NCI-H2107 (cell line): ENCODE results near the gene ALDH18A1.
A peak's percentile ranks its signal among the peaks of the same experiment; 100 is the strongest.
"Not testable (repeated sequence)": the region's sequence is repeated elsewhere in the genome, so short reads cannot be mapped to it uniquely, and the experiment has no call there.

Source experiments
- DNase-seq: peaks from one replicate; lab custom pipeline; 2025; lab: John Stamatoyannopoulos, UW

ALDH18A1 gene

DNA sequence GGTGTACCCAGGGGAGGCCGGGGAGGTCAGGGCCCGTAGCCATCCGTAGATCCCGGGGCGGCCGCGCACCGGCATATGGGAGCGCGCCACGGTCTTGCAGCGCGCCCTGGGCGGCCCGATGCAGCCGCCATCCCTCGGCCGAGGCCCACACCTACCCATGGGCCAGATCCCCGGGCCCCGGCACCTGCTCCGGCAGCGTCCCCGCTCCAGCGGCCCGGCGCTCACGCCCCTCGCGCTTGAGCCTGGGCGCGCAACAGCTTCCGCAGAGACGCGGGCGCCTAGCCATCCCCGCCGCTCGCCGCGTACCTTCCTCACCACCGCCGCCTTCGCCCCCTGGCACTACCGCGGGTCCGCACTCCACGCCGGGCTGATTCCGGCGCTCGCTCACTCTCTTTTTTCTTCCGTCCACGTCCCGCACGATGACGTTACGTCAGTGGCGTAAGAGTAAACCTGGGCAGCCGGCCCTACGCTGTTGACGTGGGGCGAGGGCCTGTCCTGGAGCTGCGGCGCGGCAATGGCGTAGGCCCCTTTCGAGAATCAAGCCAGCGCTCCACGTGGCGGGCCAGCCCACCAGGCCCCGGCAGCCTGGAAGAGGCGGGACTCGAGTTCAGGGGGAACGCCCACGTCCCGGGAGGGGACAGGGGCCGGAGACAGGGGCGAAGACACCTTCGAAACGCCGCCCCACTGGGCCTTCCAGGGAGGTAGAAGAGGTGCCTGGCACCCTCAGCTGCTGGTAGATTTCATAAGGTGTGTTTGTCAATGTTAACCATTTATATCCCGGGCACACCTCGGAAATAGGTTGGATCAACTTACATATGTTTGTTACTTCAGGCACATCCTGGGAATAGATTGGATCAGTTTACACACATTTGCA, at the start of gene ALDH18A1:
TSS of gene ALDH18A1 (minus strand) at position 421 of the 874 bp plus-strand sequence. CDS start 3,334 bp downstream, outside the sequence.
- DNase-seq = peak; percentile 50

DNA sequence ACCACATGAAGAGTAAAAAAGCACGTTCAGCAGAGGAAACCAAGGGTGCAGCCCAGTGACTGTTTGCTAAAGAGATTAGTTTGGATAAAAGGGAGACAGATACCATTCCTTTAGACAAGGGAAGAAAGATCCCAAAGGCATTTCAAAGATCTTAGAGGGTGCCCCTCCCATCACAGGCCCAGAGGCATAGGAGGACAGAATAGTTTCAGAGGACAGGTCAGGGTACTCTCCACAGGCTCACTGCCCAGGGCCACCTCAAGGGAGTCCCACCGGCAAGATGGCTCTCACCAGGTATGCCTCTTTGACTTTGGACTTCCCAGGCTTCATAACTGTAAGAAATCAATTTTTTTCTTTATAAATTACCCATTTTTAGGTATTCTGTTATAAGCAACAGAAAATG, 41.9 kb upstream of the ALDH18A1 start:
- no peak for DNase-seq

DNA sequence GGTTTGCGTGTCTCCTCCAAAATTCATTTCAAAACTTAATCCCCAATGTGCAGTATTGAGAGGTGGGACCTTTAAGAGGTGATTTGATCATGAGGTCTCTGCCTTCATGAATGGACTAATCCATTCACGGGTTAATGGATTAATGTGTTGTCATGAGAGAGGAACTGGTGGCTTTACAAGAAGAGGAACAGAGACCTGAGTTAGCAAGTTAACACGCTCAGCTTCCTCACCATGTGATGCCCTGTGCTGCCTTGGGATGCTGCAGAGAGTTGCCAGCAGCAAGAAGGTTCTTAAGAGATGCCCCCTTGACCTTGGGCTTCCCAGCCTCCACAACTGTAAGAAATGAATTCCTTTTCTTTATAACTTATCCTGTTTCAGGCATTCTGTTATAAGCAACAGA, 40.9 kb upstream of the ALDH18A1 start:
- no peak for DNase-seq

DNA sequence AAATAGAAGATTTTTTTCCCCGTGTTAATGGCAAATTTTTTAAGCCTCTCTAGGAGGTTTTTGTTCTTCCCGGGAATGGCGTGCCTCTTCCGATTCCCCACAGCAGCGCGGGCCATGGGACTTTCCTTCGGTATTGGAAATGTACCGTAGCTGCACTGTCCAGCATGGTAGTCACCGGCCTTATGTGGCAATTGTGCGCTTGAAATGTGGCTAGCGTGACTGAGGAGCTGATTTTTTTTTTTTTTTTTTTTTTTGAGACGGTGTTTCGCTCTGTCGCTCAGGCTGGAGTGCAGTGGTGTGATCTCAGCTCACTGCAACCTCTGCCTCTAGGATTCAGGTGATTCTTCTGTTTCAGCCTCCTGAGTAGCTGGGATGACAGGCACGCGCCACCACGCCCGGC, 38.2 kb upstream of the ALDH18A1 start:
- DNase-seq = no peak

DNA sequence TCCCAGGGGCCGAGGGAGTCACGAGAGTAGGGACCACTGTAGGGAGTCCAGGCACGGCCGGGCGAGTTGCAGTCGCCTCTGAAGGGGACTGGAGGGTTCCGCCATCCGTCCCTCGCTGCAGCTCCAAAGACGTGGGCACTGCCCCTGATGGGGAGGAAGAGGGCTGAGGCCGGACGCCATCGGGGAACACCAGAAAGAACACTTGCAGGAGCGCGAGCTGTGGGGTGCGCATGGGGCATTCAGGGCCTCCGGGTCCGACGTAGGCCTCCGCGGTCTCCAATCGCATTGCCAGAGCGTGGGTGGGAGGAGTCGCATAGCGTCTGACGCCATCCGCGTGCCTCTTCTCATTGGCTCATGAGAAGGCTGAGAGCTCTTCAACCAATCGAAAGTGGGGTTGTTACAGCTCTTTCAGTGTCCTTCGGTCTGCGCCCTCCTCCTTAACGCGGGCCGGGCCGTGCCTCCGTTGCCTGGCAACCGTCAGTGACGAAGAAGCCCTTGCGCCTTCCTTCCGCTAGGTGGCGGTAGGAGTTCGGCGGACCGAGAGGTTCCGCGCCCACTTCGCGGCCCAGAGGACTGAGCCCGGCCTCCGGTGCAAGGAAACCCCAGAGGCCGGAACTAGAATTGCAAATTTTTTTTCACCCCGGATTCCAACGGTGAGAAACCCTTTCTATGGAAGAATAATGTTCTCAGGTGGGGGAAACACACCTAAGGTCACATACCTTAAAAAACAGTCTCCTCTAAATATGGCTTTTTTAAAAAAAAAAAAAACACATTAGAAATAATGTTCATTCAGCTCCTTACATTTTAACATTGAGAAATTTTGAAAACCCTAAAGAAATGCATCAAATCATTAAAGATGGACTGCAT, 37.4 kb upstream of the ALDH18A1 start, which contains the start of gene TCTN3:
TSS of gene TCTN3 (minus strand) at position 260 of the 867 bp plus-strand sequence. CDS start at position 232, 28 bp downstream.
- peak; percentile 96 for DNase-seq

GRCh38 chr10:95693071-95693667, 36.7 kb upstream of the ALDH18A1 start:
- DNase-seq = no peak

GRCh38 chr10:95691281-95691680, 34.8 kb upstream of the ALDH18A1 start:
- DNase-seq = no peak

DNA sequence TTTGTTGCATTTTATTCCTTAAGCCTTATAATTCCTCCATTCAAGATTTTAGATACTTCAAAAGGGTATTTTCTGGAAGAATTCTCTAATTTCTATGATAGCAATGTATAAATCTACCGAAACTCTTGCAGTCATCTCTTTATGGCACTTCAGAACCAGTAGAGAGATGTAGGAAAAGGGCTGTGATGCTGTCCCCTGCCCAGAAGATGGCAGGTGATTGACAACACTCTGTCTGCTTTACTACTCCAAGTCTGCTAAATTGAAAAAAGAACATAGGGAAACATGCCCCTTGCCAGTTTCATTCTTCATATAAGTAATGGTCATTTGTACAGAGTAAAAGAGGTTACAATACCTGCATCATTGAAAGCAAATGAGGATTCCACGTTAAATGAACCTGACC, 32.1 kb upstream of the ALDH18A1 start:
- DNase-seq = no peak

GRCh38 chr10:95683966-95684365, 27.5 kb upstream of the ALDH18A1 start:
- DNase-seq = no peak

DNA sequence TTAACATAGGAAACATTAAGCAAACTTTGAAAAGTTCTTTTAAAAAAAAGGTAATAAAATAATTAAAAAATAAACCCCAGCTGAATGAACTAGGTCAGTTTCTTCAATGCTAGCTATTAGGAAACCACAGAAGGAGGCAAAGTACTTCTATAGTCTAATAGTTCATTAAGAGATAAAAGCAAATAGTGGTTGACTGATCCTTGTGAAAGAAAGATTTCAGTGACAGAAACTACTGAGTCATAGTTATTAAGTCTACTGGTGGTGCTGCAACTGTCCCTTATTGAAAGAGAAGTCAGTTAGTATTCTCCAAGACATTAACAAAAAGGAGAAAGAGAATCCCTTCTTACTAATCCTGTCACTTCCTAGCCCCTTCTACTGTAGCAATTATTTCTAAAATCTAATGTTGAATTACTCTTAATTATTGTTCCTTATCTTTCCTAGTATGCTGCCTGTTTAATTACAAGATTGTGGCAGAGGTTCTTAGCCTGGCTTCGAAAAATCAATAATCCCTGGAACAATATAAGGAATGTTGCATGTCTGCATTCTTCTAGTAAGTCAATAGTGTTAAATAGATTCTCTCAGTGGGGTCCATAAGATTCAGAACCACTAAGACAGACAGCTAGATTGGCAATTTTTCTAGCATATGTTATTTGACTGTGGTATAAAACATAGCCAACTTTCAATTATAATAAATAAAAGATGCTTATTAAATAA, 19.0 kb upstream of the ALDH18A1 start:
- DNase-seq = no peak

DNA sequence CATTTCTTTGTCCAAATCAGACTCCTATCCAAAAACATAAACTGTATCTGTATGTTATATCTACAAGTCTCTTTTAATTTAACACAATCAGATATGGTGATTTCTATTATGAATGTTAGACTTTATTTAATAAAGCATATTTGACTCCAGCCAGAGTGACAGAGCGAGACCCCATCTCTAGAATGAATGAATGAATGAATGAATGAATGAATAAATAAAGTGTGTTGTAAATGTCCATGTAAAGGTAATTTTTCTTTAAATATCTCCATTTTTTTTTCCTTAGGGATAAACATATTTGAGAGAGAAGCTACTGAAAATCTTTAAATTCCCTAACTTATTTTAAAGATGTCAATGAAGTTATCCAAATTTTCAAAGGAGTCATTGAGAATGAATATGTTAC, 18.1 kb upstream of the ALDH18A1 start:
- DNase-seq = no peak

GRCh38 chr10:95672641-95673040, 16.1 kb upstream of the ALDH18A1 start:
- not testable (repeated sequence) for DNase-seq

GRCh38 chr10:95664543-95664942, 8.0 kb upstream of the ALDH18A1 start:
- DNase-seq = no peak

- no peak for DNase-seq
These were observed 7.0 kb upstream of the ALDH18A1 start for GRCh38 chr10:95663496-95663895.

- DNase-seq = no peak
These were observed 5.3 kb upstream of the ALDH18A1 start for GRCh38 chr10:95661818-95662217.

- DNase-seq = no peak
These were observed 3.8 kb upstream of the ALDH18A1 start for GRCh38 chr10:95660283-95660682.

DNA sequence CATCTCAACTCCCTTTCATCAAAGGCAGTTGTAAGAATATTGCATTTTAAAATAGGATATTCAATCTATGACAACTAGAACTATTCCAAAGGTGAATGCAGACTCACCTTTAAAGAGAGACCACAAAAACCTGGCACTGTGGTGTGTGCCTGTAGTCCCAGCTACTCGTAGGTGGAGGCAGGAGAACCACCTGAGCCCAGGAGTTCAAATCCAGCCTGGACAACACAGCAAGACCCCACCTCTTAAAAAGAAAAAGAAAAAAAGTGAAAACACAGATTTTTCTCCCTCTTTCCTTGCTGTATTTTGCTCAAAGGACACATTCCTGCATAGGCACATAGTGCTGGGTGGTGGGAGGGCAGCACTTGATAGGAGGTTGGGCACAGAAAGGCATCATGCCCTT, 739 bp upstream of the ALDH18A1 start:
- DNase-seq = no peak

- no peak for DNase-seq
These were observed 780 bp downstream of the ALDH18A1 start for GRCh38 chr10:95655571-95656290.

- DNase-seq = no peak
These were observed 2.6 kb downstream of the ALDH18A1 start for GRCh38 chr10:95653895-95654294.

- DNase-seq = no peak
These were observed 5.0 kb downstream of the ALDH18A1 start for GRCh38 chr10:95651346-95652060.
